Neutrophil (primary cell): ENCODE measurements around the gene TBC1D22A.

Experiments used
- H3K27ac ChIP-seq: fragments of 200-600 bp; sonication (generic); 2 replicates; pipeline ENCODE4 v1.5.1; 2016; ENCODE audit warnings: mild to moderate bottlenecking, moderate library complexity
- H3K27me3 ChIP-seq: fragments of 200-600 bp; sonication (generic); 2 replicates; pipeline ENCODE4 v1.6.0; 2016; ENCODE audit warnings: mild to moderate bottlenecking
- H3K36me3 ChIP-seq: fragments of 200-600 bp; sonication (generic); 2 replicates; pipeline ENCODE4 v1.5.1; 2017
- H3K4me1 ChIP-seq, 2 experiments: fragments of 200-600 bp in 1 of 2; sonication (generic) in 1 of 2; 1 replicate in 1 of 2; 2 replicates in 1 of 2; pipeline versions ENCODE4 v1.5.1 to v1.6.1; 2013 to 2016; ENCODE audit warnings: low read depth in 1 of 2, low read length in 1 of 2, mild to moderate bottlenecking in 1 of 2, moderate library complexity in 1 of 2; ENCODE audit not compliant: control insufficient read depth in 1 of 2, insufficient read depth in 1 of 2
- H3K4me3 ChIP-seq, 2 experiments: fragments of 200-600 bp in 1 of 2; sonication (generic) in 1 of 2; 1 replicate in 1 of 2; 2 replicates in 1 of 2; pipeline ENCODE4 v1.5.1; 2013 to 2016; ENCODE audit warnings: low read depth in 1 of 2, low read length in 1 of 2, mild to moderate bottlenecking in 1 of 2, moderate library complexity in 1 of 2
- H3K9me3 ChIP-seq: fragments of 200-600 bp; sonication (generic); 2 replicates; pipeline ENCODE4 v1.5.1; 2016
- CTCF ChIP-seq: fragments of 200-600 bp; sonication (generic); IDR thresholded peaks from 2 replicates; pipeline ENCODE4 v1.5.1; 2016; ENCODE audit warnings: antibody characterized with exemption

TBC1D22A gene

GRCh38 chr22:46851941-46852340 is 89.5 kb downstream of the TBC1D22A start:
- H3K4me1 ChIP-seq: peaks cover 19 to 20% of the 10 kb centered on the region in 2 experiments
- H3K27ac ChIP-seq: no peak overlapping the region
- H3K27me3 ChIP-seq: no peaks in the 10 kb centered on the region
- H3K9me3 ChIP-seq: no peaks in the 10 kb centered on the region
- TF ChIP-seq CTCF: no peak
- no peak overlapping the region for H3K4me3 ChIP-seq
- peaks cover 26% of the 10 kb centered on the region for H3K36me3 ChIP-seq

GRCh38 chr22:46852771-46853170 is 90.3 kb downstream of the TBC1D22A start:
- Histone ChIP-seq H3K27ac (no peak overlapping the region), H3K4me1 (peaks cover 27% of the 10 kb centered on the region in 2 experiments), H3K9me3 (no peaks in the 10 kb centered on the region), H3K36me3 (peaks cover 21% of the 10 kb centered on the region), H3K4me3 (no peak overlapping the region), H3K27me3 (no peaks in the 10 kb centered on the region)
- TF ChIP-seq CTCF: no peak

DNA sequence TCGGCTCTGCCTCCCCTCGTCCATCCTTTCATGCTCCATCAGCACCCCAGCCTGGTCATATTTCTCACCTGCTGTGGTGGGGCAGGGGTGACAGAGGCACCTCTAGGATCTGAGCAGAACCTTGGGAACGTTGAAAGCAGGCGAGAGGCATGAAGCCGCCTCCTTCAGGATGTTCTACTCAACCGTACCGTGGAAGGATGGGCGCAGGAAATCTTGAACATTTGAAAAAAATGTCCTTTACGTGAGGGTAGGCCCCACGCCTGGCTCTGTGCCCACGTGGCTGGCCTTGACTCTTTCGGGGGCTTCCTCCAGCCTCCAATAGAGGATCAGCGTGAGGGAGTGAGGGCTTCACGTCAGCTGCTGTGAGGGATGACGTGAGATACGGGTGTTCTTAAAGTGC is 90.7 kb downstream of the TBC1D22A start:
- Histone ChIP-seq H3K9me3 (no peaks in the 10 kb centered on the region), H3K4me3 (no peak overlapping the region), H3K27me3 (no peaks in the 10 kb centered on the region), H3K4me1 (peaks cover 27 to 28% of the 10 kb centered on the region in 2 experiments), H3K27ac (peak overlapping the region; percentile 53), H3K36me3 (peaks cover 21% of the 10 kb centered on the region)
- TF ChIP-seq CTCF: no peak

DNA sequence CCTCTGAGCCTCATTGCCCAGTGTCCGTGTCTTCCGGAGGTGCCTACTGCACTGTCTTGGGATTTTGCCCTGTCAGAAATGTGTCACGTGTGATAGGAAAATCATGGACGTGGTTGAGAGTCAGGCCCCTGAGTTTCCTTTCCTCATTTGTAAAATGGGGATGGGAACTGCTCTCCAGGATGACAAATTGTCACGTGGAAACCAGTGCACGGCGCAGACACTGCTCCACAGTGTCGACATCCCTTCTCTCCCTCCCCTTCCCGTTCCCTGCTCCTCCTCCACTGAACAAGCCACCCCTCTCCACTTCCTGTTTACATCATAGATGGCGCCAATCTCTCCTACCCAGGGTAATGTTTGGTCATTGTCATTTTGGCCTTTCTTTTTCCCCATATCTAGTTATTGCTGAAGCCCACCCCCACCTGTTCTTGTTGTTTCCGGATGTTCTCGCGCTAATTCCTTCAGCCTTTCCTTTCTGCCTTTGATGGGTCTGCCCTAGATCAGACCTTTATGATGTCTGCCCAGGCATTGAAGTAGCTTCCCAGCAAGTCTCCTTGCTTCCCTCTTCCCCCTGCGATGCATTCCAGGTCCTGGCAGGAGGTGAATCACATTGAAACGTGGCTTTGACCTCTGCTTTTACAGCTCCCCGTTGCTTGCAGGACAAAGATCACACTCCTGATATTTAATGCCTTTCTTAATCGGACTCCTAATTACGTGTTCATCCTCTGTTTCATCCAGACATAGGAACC is 91.8 kb downstream of the TBC1D22A start:
- Histone ChIP-seq H3K9me3 (no peaks in the 10 kb centered on the region), H3K36me3 (peaks cover 17% of the 10 kb centered on the region), H3K27ac (peak overlapping the region; percentile 53), H3K27me3 (no peaks in the 10 kb centered on the region), H3K4me1 (peaks cover 27 to 28% of the 10 kb centered on the region in 2 experiments), H3K4me3 (no peak overlapping the region)
- TF ChIP-seq CTCF: no peak

- TF ChIP-seq CTCF: no peak
- Histone ChIP-seq H3K4me1 (peaks cover 27 to 28% of the 10 kb centered on the region in 2 experiments), H3K27me3 (no peaks in the 10 kb centered on the region), H3K27ac (no peak overlapping the region), H3K4me3 (no peak overlapping the region), H3K9me3 (no peaks in the 10 kb centered on the region), H3K36me3 (peaks cover 12% of the 10 kb centered on the region)
Observed at GRCh38 chr22:46855681-46856080, 93.2 kb downstream of the TBC1D22A start.
